ENCODE data around the gene OSBP.

Gene OSBP

GRCh38 chr11:59602432-59602831, 13.1 kb downstream of the OSBP start:
- no peak for DNase-seq (ENCODE audit: low read depth)
- H3K4me3 ChIP-seq (ENCODE audit: low read depth, low read length) = no peak overlapping the region
- TF ChIP-seq CTCF (IDR thresholded peaks at IDR 0.05; ENCODE audit: control insufficient read depth, extremely low read depth, insufficient read depth) = no peak

- TF ChIP-seq CTCF (IDR thresholded peaks at IDR 0.05; ENCODE audit: control insufficient read depth, extremely low read depth, insufficient read depth) = no peak
- H3K4me3 ChIP-seq (ENCODE audit: low read depth, low read length) = no peak overlapping the region
- DNase-seq (ENCODE audit: low read depth) = no peak
These were observed 13.8 kb downstream of the OSBP start for GRCh38 chr11:59601788-59602187.

GRCh38 chr11:59600636-59601035, 14.9 kb downstream of the OSBP start:
- no peak overlapping the region for H3K4me3 ChIP-seq (ENCODE audit: low read depth, low read length)
- no peak for TF ChIP-seq CTCF (IDR thresholded peaks at IDR 0.05; ENCODE audit: control insufficient read depth, extremely low read depth, insufficient read depth)
- DNase-seq (ENCODE audit: low read depth) = no peak

GRCh38 chr11:59600234-59600633, 15.3 kb downstream of the OSBP start:
- H3K4me3 ChIP-seq (ENCODE audit: low read depth, low read length) = no peak overlapping the region
- no peak for DNase-seq (ENCODE audit: low read depth)
- no peak for TF ChIP-seq CTCF (IDR thresholded peaks at IDR 0.05; ENCODE audit: control insufficient read depth, extremely low read depth, insufficient read depth)

- DNase-seq (ENCODE audit: low read depth) = no peak
- no peak overlapping the region for H3K4me3 ChIP-seq (ENCODE audit: low read depth, low read length)
- no peak for TF ChIP-seq CTCF (IDR thresholded peaks at IDR 0.05; ENCODE audit: control insufficient read depth, extremely low read depth, insufficient read depth)
These were observed 16.6 kb downstream of the OSBP start for GRCh38 chr11:59598961-59599360.

GRCh38 chr11:59584294-59584693, 31.3 kb downstream of the OSBP start:
- no peak overlapping the region for H3K4me3 ChIP-seq (ENCODE audit: low read depth, low read length)
- no peak for DNase-seq (ENCODE audit: low read depth)
- no peak for TF ChIP-seq CTCF (IDR thresholded peaks at IDR 0.05; ENCODE audit: control insufficient read depth, extremely low read depth, insufficient read depth)

GRCh38 chr11:59582006-59582405, 33.6 kb downstream of the OSBP start:
- no peak overlapping the region for H3K4me3 ChIP-seq (ENCODE audit: low read depth, low read length)
- no peak for TF ChIP-seq CTCF (IDR thresholded peaks at IDR 0.05; ENCODE audit: control insufficient read depth, extremely low read depth, insufficient read depth)
- no peak for DNase-seq (ENCODE audit: low read depth)

Measured in LNCaP clone FGC (cell line).